ENCODE data around the gene HDGFL3. TPM values are rescaled to one million over a fixed set of nuclear protein-coding genes. Genes with fewer than 3 reads are reported as not detected.

Gene HDGFL3
- total and polyA plus RNA-seq, 10 of the 15 experiments (the other 5 are each of a cell fraction or from before 2014, with no cell fraction given): 5.6 to 40.6 (median 15.8) TPM

GRCh38 chr15:83190450-83190849 is 17.2 kb downstream of the HDGFL3 start:
- WGBS (ENCODE audit: insufficient coverage, insufficient replicate concordance, low lambda C conversion rate, missing lambda C conversion rate): 67% methylated on average over 1 of the region's 1 CpG
- Histone ChIP-seq H2AFZ (ENCODE audit: control insufficient read depth, low read depth, low read length) (no peak overlapping the region), H3K4me2 (ENCODE audit: control insufficient read depth, insufficient read depth) (no peak overlapping the region), H3K79me2 (ENCODE audit: control insufficient read depth, insufficient read depth, low read length) (peaks cover 56% of the 10 kb centered on the region), H3K27me3 (replicated peaks in 1 of 2; ENCODE audit: control insufficient read depth in 2 of 2, insufficient read depth in 2 of 2, low read length in 1 of 2) (no peaks in the 10 kb centered on the region), H3K36me3 (ENCODE audit: control insufficient read depth in 2 of 2, insufficient read depth in 2 of 2, low read length in 1 of 2) (peaks cover 0 to 8% of the 10 kb centered on the region in 2 experiments; a peak in 2 of 4 replicates), H3K9ac (ENCODE audit: control insufficient read depth, insufficient read depth, low read length) (no peak overlapping the region), H3K27ac (ENCODE audit: control insufficient read depth, insufficient read depth) (no peak overlapping the region), H3K4me3 (no peak overlapping the region), H4K20me1 (ENCODE audit: control insufficient read depth, insufficient read depth) (no peaks in the 10 kb centered on the region), H3K9me3 (replicated peaks; ENCODE audit: control insufficient read depth, insufficient read depth, low read length) (no peaks in the 10 kb centered on the region; the same call in 1 of the 3 replicates), H3K4me1 (ENCODE audit: control insufficient read depth, insufficient read depth, low read length) (peaks cover 7% of the 10 kb centered on the region; the same call in 1 of the 2 replicates)
- ChIA-PET RAD21 (ENCODE audit: unreplicated experiment) (no interaction called here), CTCF (interaction anchor here (0.8 to 1.4 kb wide), 2 partner anchors 30 to 40 kb away, joined by 3 read pairs; no protein-coding TSS in a partner anchor), POLR2A (no interaction called here), SMC1A (ENCODE audit: uncharacterized antibody, unreplicated experiment) (interaction anchor here (1.6 kb wide), 1 partner anchor 12 kb away, joined by 4 read pairs; no protein-coding TSS in a partner anchor)
- ATAC-seq: no peak
- FAIRE-seq: no peak
- intact Hi-C loops (cut with micrococcal nuclease; ENCODE audit: unreplicated experiment): no loop called here
- TF ChIP-seq, protein P1, sequence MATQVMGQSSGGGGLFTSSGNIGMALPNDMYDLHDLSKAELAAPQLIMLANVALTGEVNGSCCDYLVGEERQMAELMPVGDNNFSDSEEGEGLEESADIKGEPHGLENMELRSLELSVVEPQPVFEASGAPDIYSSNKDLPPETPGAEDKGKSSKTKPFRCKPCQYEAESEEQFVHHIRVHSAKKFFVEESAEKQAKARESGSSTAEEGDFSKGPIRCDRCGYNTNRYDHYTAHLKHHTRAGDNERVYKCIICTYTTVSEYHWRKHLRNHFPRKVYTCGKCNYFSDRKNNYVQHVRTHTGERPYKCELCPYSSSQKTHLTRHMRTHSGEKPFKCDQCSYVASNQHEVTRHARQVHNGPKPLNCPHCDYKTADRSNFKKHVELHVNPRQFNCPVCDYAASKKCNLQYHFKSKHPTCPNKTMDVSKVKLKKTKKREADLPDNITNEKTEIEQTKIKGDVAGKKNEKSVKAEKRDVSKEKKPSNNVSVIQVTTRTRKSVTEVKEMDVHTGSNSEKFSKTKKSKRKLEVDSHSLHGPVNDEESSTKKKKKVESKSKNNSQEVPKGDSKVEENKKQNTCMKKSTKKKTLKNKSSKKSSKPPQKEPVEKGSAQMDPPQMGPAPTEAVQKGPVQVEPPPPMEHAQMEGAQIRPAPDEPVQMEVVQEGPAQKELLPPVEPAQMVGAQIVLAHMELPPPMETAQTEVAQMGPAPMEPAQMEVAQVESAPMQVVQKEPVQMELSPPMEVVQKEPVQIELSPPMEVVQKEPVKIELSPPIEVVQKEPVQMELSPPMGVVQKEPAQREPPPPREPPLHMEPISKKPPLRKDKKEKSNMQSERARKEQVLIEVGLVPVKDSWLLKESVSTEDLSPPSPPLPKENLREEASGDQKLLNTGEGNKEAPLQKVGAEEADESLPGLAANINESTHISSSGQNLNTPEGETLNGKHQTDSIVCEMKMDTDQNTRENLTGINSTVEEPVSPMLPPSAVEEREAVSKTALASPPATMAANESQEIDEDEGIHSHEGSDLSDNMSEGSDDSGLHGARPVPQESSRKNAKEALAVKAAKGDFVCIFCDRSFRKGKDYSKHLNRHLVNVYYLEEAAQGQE (IDR thresholded peaks at IDR 0.05; ENCODE audit: low read depth, low read length): no peak
- TF ChIP-seq, protein P2, sequence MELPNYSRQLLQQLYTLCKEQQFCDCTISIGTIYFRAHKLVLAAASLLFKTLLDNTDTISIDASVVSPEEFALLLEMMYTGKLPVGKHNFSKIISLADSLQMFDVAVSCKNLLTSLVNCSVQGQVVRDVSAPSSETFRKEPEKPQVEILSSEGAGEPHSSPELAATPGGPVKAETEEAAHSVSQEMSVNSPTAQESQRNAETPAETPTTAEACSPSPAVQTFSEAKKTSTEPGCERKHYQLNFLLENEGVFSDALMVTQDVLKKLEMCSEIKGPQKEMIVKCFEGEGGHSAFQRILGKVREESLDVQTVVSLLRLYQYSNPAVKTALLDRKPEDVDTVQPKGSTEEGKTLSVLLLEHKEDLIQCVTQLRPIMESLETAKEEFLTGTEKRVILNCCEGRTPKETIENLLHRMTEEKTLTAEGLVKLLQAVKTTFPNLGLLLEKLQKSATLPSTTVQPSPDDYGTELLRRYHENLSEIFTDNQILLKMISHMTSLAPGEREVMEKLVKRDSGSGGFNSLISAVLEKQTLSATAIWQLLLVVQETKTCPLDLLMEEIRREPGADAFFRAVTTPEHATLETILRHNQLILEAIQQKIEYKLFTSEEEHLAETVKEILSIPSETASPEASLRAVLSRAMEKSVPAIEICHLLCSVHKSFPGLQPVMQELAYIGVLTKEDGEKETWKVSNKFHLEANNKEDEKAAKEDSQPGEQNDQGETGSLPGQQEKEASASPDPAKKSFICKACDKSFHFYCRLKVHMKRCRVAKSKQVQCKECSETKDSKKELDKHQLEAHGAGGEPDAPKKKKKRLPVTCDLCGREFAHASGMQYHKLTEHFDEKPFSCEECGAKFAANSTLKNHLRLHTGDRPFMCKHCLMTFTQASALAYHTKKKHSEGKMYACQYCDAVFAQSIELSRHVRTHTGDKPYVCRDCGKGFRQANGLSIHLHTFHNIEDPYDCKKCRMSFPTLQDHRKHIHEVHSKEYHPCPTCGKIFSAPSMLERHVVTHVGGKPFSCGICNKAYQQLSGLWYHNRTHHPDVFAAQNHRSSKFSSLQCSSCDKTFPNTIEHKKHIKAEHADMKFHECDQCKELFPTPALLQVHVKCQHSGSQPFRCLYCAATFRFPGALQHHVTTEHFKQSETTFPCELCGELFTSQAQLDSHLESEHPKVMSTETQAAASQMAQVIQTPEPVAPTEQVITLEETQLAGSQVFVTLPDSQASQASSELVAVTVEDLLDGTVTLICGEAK (IDR thresholded peaks at IDR 0.05; ENCODE audit: borderline replicate concordance): 0 out of 2 replicates have a peak, but pooled peaks have one; percentile 17
- in situ Hi-C loops (cut with MboI): no loop called here
- no TSS peak for BruUV-seq (replicated peaks)
- DNase-seq (ENCODE audit: low read depth, low spot score): no peak
